Stimulated activated CD8-positive, alpha-beta memory T cell treated with anti-CD3 and anti-CD28 coated beads, Interleukin-7, amount 100 ng/mL, for 24 hours (primary cell): ENCODE measurements around the gene SESN2.
A peak's percentile ranks its signal among the peaks of the same experiment; 100 is the strongest.

Experiments used
- DNase-seq: peaks from one replicate; pipeline ENCODE4 v3.0.0-alpha.2; 2020; ENCODE audit warnings: low read depth

SESN2 gene

GRCh38 chr1:28329395-28330153, 70.3 kb downstream of the SESN2 start:
- DNase-seq: peak; percentile 12
